GM10266 (cell line): ENCODE results near the gene VPS13A.
"Not testable (repeated sequence)": the region's sequence is repeated elsewhere in the genome, so short reads cannot be mapped to it uniquely, and the experiment has no call there.

Experiments
- DNase-seq: peaks from one replicate; pipeline ENCODE4 v3.0.0; 2012; ENCODE audit errors: extremely low spot score
- TF ChIP-seq, protein P1 (sequence below): IDR thresholded peaks from 2 replicates; pipeline ENCODE4 v1.5.1; 2012; ENCODE audit warnings: mild to moderate bottlenecking, low read depth; ENCODE audit not compliant: control insufficient read depth, insufficient read depth; ENCODE audit errors: missing control alignments

Gene VPS13A

DNA sequence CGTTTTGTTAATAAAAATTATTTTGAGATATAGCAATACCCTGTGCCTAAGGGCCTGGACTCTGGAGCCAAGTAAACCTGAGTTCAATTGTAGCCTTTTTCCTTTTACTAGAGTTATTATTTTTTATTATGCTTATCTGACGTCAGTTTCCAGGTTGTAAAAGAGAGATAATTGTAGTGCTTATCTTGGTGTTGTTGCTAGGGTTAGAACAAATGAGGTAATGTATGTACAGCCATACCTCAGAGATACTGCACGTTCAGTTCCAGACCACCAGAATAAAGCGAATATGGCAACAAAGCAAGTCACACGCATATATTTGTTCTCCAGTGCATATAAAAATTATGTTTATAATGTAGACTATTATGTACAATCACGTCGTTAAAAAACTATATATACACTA, 215.0 kb downstream of the VPS13A start:
- DNase-seq = no peak
- TF ChIP-seq, protein P1, sequence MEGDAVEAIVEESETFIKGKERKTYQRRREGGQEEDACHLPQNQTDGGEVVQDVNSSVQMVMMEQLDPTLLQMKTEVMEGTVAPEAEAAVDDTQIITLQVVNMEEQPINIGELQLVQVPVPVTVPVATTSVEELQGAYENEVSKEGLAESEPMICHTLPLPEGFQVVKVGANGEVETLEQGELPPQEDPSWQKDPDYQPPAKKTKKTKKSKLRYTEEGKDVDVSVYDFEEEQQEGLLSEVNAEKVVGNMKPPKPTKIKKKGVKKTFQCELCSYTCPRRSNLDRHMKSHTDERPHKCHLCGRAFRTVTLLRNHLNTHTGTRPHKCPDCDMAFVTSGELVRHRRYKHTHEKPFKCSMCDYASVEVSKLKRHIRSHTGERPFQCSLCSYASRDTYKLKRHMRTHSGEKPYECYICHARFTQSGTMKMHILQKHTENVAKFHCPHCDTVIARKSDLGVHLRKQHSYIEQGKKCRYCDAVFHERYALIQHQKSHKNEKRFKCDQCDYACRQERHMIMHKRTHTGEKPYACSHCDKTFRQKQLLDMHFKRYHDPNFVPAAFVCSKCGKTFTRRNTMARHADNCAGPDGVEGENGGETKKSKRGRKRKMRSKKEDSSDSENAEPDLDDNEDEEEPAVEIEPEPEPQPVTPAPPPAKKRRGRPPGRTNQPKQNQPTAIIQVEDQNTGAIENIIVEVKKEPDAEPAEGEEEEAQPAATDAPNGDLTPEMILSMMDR = no peak

DNA sequence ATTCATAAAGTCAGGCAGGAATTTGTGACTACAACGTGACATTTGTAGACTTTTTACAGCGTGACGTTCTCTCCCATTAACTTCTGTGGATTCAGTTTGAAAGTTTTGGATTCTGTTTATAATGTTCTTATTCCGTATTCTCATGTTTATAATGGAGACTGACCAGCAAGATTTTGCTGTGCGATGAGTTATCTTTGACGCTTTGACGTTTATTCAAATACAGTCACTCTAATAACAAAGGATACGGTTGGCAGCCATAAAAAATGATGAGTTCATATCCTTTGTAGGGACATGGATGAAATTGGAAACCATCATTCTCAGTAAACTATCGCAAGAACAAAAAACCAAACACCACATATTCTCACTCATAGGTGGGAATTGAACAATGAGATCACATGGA, 221.2 kb downstream of the VPS13A start:
- DNase-seq = not testable (repeated sequence)

DNA sequence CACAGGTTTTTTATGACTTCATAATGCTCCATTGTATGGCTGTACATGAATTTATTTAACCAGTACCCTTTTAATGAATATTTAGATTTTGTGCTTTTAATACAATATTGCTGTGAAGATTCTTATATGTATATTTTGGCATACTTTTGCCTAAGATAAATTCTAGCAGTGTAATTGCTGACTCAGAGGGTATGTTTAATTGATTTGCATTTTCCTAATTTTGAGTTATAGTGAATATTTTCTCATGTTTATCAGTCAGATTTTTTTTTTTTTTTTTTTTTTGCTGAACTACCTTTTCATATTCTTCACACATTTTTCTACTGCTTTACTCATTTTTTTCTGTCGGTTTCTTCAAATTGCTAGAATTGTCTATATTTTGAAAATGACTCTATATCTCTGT, 222.6 kb downstream of the VPS13A start:
- no peak for DNase-seq
- TF ChIP-seq, protein P1 = no peak

DNA sequence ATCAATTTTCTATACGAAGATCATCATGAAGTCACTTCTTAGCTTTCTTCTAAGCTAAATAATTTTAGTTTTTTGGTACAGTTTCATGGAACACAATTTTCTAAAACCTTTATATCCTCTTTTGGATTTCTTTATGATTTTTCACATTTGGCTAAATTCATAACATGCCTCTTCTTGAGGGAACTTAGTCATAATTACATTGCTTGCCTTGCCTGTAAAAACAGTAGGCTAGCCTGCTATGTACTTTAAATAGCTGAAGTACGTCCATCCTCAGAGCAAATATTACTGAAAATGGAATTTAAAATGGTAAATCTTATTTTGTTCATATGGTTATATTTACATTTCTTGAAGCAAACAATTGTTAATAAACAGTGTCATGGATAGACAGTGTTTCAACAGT, 225.0 kb downstream of the VPS13A start:
- TF ChIP-seq, protein P1 = no peak
- DNase-seq = no peak

DNA sequence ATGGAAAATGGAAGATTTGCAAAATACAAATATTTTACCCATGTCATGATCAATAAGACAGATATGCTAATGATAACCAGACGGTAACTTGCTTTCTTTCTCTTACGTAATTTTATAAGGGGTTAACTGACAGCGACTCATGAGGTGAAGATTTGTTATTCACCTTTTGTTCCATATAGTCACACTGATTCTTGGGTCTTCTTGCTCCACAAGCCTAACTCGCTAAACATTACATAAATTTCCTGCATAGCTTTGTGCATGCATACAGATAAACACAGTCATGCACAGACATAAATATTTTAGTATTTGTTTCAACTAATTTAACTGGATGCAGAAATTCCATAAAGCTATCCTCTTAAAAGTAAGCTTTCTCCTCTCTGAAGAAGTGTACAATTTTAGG, 225.9 kb downstream of the VPS13A start:
- TF ChIP-seq, protein P1 = no peak
- no peak for DNase-seq

DNA sequence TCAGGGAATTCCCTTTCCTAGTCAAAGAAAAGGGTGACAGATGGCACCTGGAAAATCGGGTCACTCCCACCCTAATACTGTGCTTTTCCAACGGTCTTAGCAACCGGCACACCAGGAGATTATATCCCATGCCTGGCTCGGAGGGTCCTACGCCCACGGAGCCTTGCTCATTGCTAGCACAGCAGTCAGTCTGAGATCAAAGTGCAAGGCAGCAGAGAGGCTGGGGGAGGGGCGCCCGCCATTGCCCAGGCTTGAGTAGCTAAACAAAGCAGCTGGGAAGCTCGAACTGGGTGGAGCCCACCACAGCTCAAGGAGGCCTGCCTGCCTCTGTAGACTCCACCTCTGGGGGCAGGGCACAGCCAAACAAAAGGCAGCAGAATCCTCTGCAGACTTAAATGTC, 231.2 kb downstream of the VPS13A start:
- DNase-seq = not testable (repeated sequence)

DNA sequence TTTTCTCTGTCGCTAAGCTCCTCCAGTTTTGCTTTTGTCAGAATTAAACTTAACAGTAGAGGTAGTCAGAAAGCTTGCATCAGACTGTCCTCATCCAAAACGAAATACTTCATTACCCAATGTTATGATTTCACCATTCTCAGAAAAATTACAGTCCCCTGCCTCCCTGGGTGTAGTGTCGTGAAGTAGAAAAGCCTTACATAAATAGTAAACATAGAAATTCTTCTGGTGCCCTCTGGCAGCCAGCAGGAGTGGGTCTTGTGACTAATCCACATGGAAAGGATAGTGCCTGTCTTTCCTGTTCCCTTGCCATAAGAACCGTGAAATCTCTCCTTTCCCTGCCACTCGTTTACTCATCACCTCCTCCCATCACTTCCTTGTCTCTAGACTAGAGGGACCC, 240.2 kb downstream of the VPS13A start:
- DNase-seq = no peak
- TF ChIP-seq, protein P1 = no peak

DNA sequence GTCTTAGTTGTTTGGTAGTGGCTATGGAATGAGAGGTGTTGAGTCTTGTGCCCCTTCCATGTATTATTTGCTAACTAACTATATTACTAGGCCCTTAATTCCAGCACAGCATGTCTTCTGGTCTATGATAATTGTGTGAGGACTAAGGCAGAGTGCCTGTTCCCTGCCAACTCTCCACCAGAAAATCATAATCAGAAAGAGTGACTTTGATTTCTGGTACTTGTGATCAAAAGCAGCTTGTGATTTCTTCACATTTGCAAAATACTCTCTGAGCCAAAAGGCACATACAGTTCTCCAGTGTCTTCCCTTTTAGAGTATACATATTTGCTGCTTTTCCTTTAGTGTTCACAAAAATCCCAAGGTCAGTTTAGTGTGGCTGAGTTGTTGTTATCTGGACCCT, 240.9 kb downstream of the VPS13A start:
- no peak for DNase-seq
- TF ChIP-seq, protein P1 = no peak
